Cardiac septum (tissue), 1 donor: ENCODE measurements around the gene DDX39A. TPM values are rescaled to one million over a fixed set of nuclear protein-coding genes. Genes with fewer than 3 reads are reported as not detected.
"Not testable (repeated sequence)": the region's sequence is repeated elsewhere in the genome, so short reads cannot be mapped to it uniquely, and the experiment has no call there.

Experiments
- DNase-seq: peaks from one replicate; pipeline ENCODE4 v3.0.0-alpha.2; 2020; ENCODE audit warnings: low spot score
- intact Hi-C: fragments of 100-400 bp; cut with DNase I; formaldehyde crosslinking; loops from one replicate; pipeline ENCODE4 v1.14.0; 2022
- total RNA-seq: library from RNA; stranded (reverse); fragmentation: NEBNext Ultra II Directional; extraction: Animal tissue kit (Norgen Biotek cat#: 25700); gene quantifications from one replicate; pipeline ENCODE4 v1.2.1, GENCODE V29; 2021
- donor health status: DM: no; HTN: no; CAD: no.

The DDX39A gene
- total RNA-seq, 1 donor from 2014 or later = 26.7 TPM

- intact Hi-C loops = no loop called here
- DNase-seq = no peak
Observed at GRCh38 chr19:14410091-14411051, 8.8 kb downstream of the DDX39A start.

GRCh38 chr19:14409146-14410023, 9.8 kb downstream of the DDX39A start:
- no peak for DNase-seq
- intact Hi-C loops = loop anchor here (5.0 to 10.0 kb wide), 3 partner anchors 55 to 262 kb away; no protein-coding TSS in a partner anchor

- intact Hi-C loops = loop anchor here (5.0 to 10.0 kb wide), 3 partner anchors 54 to 261 kb away; no protein-coding TSS in a partner anchor
- no peak for DNase-seq
Observed at GRCh38 chr19:14408491-14409145, 10.5 kb downstream of the DDX39A start.

GRCh38 chr19:14407605-14408484, 11.3 kb downstream of the DDX39A start:
- DNase-seq = no peak
- intact Hi-C loops = loop anchor here (5.0 to 10.0 kb wide), 3 partner anchors 53 to 261 kb away; no protein-coding TSS in a partner anchor

- intact Hi-C loops = loop anchor here (5.0 to 10.0 kb wide), 3 partner anchors 52 to 260 kb away; no protein-coding TSS in a partner anchor
- DNase-seq = no peak
Observed at GRCh38 chr19:14406645-14407401, 12.3 kb downstream of the DDX39A start.

- intact Hi-C loops = loop anchor here (5.0 to 10.0 kb wide), 3 partner anchors 51 to 259 kb away; no protein-coding TSS in a partner anchor
- peak; percentile 94 for DNase-seq
Observed at GRCh38 chr19:14405758-14406644, 13.1 kb downstream of the DDX39A start.

- intact Hi-C loops = loop anchor here (5.0 to 10.0 kb wide), 3 partner anchors 51 to 258 kb away; no protein-coding TSS in a partner anchor
- no peak for DNase-seq
Observed at GRCh38 chr19:14405380-14405757, 13.8 kb downstream of the DDX39A start.

GRCh38 chr19:14404312-14404711, 14.8 kb downstream of the DDX39A start:
- intact Hi-C loops = loop anchor here (10.0 kb wide), 2 partner anchors 50 to 210 kb away; no protein-coding TSS in a partner anchor
- DNase-seq = no peak

- not testable (repeated sequence) for DNase-seq
- intact Hi-C loops = loop anchor here (10.0 kb wide), 2 partner anchors 49 to 209 kb away; no protein-coding TSS in a partner anchor
Observed at GRCh38 chr19:14403145-14403930, 15.8 kb downstream of the DDX39A start.

GRCh38 chr19:14402332-14403144, 16.6 kb downstream of the DDX39A start:
- intact Hi-C loops = loop anchor here (10.0 kb wide), 2 partner anchors 48 to 208 kb away; no protein-coding TSS in a partner anchor
- no peak for DNase-seq

- intact Hi-C loops = loop anchor here (10.0 kb wide), 2 partner anchors 47 to 207 kb away; no protein-coding TSS in a partner anchor
- DNase-seq = no peak
Observed at GRCh38 chr19:14401468-14402195, 17.5 kb downstream of the DDX39A start.

GRCh38 chr19:14400951-14401431, 18.1 kb downstream of the DDX39A start:
- no peak for DNase-seq
- intact Hi-C loops = loop anchor here (10.0 kb wide), 2 partner anchors 46 to 206 kb away; no protein-coding TSS in a partner anchor

- DNase-seq, intact Hi-C loops: not testable (repeated sequence)
Observed at GRCh38 chr19:14397168-14397567, 22.0 kb downstream of the DDX39A start.

- DNase-seq, intact Hi-C loops: not testable (repeated sequence)
Observed at GRCh38 chr19:14396730-14397129, 22.4 kb downstream of the DDX39A start.
